Measurements from ENCODE around the gene GMDS.

The GMDS gene

GRCh38 chr6:1617466-1618310, 627.7 kb downstream of the GMDS start:
- H3K9ac ChIP-seq (ENCODE audit: low read length): no peak overlapping the region
- H3K79me2 ChIP-seq (ENCODE audit: low read length): no peaks in the 10 kb centered on the region
- no peaks in the 10 kb centered on the region for H3K27me3 ChIP-seq (replicated peaks; ENCODE audit: insufficient read depth, low read length)
- H3K36me3 ChIP-seq (replicated peaks; ENCODE audit: insufficient read depth, low read length): no peaks in the 10 kb centered on the region
- H3K4me1 ChIP-seq (ENCODE audit: low read length): no peaks in the 10 kb centered on the region
- TF ChIP-seq EZH2 (optimal IDR thresholded peaks at IDR 0.05; ENCODE audit: low read depth, low read length) (no peak), EZH2phosphoT487 (IDR thresholded peaks at IDR 0.05; ENCODE audit: low read length) (no peak), CTCF (IDR thresholded peaks at IDR 0.05; ENCODE audit: low read length) (no peak)
- no peak overlapping the region for H3K4me2 ChIP-seq (ENCODE audit: low read depth, low read length)
- H3K27ac ChIP-seq (ENCODE audit: low read length): no peak overlapping the region
- no peaks in the 10 kb centered on the region for H3K9me2 ChIP-seq (replicated peaks; ENCODE audit: insufficient read depth, low read length)
- no peaks in the 10 kb centered on the region for H4K20me1 ChIP-seq (ENCODE audit: insufficient read depth, low read length)
- no peak overlapping the region for H2AFZ ChIP-seq (ENCODE audit: low read length)
- H3F3A ChIP-seq (ENCODE audit: insufficient read depth, low read length): no peaks in the 10 kb centered on the region
- no peak for DNase-seq
- H3K4me3 ChIP-seq (ENCODE audit: low read length): no peak overlapping the region
- H3K9me3 ChIP-seq (replicated peaks; ENCODE audit: insufficient read depth, low read length): no peaks in the 10 kb centered on the region

DNA sequence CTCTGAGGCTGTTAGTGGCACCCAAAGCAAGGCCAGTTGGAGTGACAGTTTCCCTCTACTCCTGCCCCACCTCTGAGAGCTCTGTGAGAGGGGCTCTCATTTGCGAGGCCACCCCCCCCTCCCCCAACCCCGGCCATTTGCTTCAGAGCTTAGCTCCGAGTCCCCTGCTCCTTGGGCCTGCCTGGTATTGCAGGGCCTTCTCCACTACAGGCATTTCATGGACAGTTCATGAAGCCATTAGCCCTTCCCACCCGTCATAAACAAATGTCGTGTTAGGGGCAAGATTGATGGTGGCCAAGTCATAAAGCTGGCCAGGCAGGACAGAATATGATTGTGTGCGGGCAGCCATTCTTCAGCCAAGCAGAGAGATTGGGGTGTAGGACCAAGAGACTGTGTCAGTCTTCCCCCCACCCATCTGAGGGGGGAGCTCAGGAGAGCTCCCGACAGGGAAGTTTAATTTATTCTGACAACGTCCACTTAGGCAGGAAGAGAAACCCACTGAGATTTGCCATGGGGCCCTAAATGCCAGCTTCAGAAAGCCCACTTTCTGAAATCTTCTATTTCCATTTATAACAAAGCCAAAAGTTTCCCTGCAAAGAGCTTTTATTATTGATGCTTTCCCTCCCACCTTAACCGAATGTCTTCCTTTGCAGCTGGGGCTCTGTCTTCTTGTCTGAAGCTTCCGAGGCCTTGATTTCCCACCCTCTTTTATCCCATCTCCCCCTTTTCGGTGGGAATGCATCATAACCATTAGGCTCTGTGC, 628.5 kb downstream of the GMDS start:
- Histone ChIP-seq H3K9ac (ENCODE audit: low read length) (no peak overlapping the region), H3K27me3 (replicated peaks; ENCODE audit: insufficient read depth, low read length) (no peaks in the 10 kb centered on the region; the same call in 1 of the 2 replicates), H3K79me2 (ENCODE audit: low read length) (no peaks in the 10 kb centered on the region), H3K4me3 (ENCODE audit: low read length) (no peak overlapping the region), H3K27ac (ENCODE audit: low read length) (no peak overlapping the region), H4K20me1 (ENCODE audit: insufficient read depth, low read length) (no peaks in the 10 kb centered on the region), H2AFZ (ENCODE audit: low read length) (no peak overlapping the region), H3K9me3 (replicated peaks; ENCODE audit: insufficient read depth, low read length) (no peaks in the 10 kb centered on the region), H3F3A (ENCODE audit: insufficient read depth, low read length) (no peaks in the 10 kb centered on the region), H3K36me3 (replicated peaks; ENCODE audit: insufficient read depth, low read length) (no peaks in the 10 kb centered on the region), H3K9me2 (replicated peaks; ENCODE audit: insufficient read depth, low read length) (no peaks in the 10 kb centered on the region), H3K4me2 (ENCODE audit: low read depth, low read length) (no peak overlapping the region), H3K4me1 (ENCODE audit: low read length) (no peaks in the 10 kb centered on the region)
- TF ChIP-seq EZH2phosphoT487 (IDR thresholded peaks at IDR 0.05; ENCODE audit: low read length) (no peak), CTCF (IDR thresholded peaks at IDR 0.05; ENCODE audit: low read length) (no peak), EZH2 (optimal IDR thresholded peaks at IDR 0.05; ENCODE audit: low read depth, low read length) (no peak)
- DNase-seq: no peak

DNA sequence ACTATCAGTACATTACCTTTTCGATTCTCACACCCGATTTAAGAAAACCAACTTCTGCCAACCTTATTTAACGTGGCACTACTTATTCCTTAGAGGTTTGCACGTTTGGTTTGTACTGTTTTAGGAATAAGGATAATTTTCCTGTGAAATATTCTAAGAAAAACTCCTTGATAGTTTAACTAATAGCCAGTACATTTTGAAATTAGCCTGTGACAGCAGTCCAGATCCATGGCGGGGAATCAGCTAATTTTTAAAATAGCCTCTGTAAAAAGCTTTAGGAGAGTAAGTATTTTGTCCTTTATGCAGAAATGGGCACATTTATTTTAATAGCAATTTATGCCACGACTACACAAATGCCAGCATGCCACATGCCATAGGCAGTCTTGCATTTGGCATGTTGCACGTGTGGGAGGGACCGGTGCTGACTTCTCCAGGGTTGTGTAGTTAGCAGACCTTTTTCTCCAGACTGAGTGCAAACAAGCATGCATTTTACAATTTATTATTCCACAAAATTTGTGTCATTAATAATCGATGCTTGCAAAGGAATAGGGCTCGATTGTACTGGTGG, 629.5 kb downstream of the GMDS start:
- Histone ChIP-seq H3K27ac (ENCODE audit: low read length) (no peak overlapping the region), H3K9me2 (replicated peaks; ENCODE audit: insufficient read depth, low read length) (no peaks in the 10 kb centered on the region), H3K9me3 (replicated peaks; ENCODE audit: insufficient read depth, low read length) (no peaks in the 10 kb centered on the region), H4K20me1 (ENCODE audit: insufficient read depth, low read length) (no peaks in the 10 kb centered on the region), H3K27me3 (replicated peaks; ENCODE audit: insufficient read depth, low read length) (no peaks in the 10 kb centered on the region; the same call in 1 of the 2 replicates), H3F3A (ENCODE audit: insufficient read depth, low read length) (no peaks in the 10 kb centered on the region), H2AFZ (ENCODE audit: low read length) (no peak overlapping the region), H3K9ac (ENCODE audit: low read length) (no peak overlapping the region), H3K4me2 (ENCODE audit: low read depth, low read length) (no peak overlapping the region), H3K79me2 (ENCODE audit: low read length) (no peaks in the 10 kb centered on the region), H3K36me3 (replicated peaks; ENCODE audit: insufficient read depth, low read length) (no peaks in the 10 kb centered on the region), H3K4me3 (ENCODE audit: low read length) (no peak overlapping the region), H3K4me1 (ENCODE audit: low read length) (no peaks in the 10 kb centered on the region)
- DNase-seq: no peak
- TF ChIP-seq EZH2phosphoT487 (IDR thresholded peaks at IDR 0.05; ENCODE audit: low read length) (no peak), EZH2 (optimal IDR thresholded peaks at IDR 0.05; ENCODE audit: low read depth, low read length) (no peak), CTCF (IDR thresholded peaks at IDR 0.05; ENCODE audit: low read length) (no peak)
